Left renal pelvis (tissue), 4 donors: ENCODE results near the gene SPON1. TPM values are rescaled to one million over a fixed set of nuclear protein-coding genes. Genes with fewer than 3 reads are reported as not detected.
A peak's percentile ranks its signal among the peaks of the same experiment; 100 is the strongest.
"Not testable (repeated sequence)": the region's sequence is repeated elsewhere in the genome, so short reads cannot be mapped to it uniquely, and the experiment has no call there.

ENCODE experiments used
- DNase-seq, 4 donors: peaks; one replicate each; pipeline ENCODE4 v3.0.0-alpha.2; 2013; ENCODE audit warnings: low read depth in 4 of 4, low spot score in 3 of 4
- polyA plus RNA-seq, 4 donors: library from polyadenylated mRNA; unstranded; fragments of 120-200 nt; gene quantifications; one replicate each; pipeline ENCODE4 v1.2.1, GENCODE V29; 2013; ENCODE audit not compliant: insufficient read length in 4 of 4

Gene SPON1
- polyA plus RNA-seq: 100 to 1,000 TPM in 1 of 4 donors, 10 to 100 TPM in 3; 45.0 to 101 (median 70.6) TPM

GRCh38 chr11:13962562-13963168 lies at the start of gene SPON1:
SPON1 (plus strand) TSS chr11:13962723; CDS start chr11:13962905, 182 bp downstream.
- peak in 3 of 4 donors; percentile 41 to 65 (median 60) for DNase-seq

- no peak for DNase-seq
Measured at GRCh38 chr11:13917264-13917663, 45.3 kb upstream of the SPON1 start.

DNA sequence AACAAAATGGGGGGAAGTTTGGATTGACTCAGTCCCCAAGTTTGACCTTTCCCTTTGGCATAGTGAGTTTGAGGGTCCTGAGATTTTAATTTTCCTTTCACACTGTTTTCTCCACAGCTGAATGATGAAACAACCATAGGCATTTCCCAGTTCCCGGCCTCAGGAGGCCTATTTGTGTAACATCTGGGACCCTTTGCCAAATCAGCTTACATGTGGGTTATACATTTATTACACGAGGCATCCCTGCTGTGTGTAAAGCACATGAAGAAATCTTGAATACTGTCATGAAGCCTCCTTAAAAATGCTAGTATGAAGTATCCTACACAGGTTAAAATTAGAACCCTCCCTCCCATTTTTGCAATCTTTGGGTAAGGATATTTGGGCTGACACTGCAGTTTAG lies 44.6 kb upstream of the SPON1 start:
- DNase-seq: no peak

GRCh38 chr11:13920756-13921155 lies 41.8 kb upstream of the SPON1 start:
- DNase-seq: no peak

DNA sequence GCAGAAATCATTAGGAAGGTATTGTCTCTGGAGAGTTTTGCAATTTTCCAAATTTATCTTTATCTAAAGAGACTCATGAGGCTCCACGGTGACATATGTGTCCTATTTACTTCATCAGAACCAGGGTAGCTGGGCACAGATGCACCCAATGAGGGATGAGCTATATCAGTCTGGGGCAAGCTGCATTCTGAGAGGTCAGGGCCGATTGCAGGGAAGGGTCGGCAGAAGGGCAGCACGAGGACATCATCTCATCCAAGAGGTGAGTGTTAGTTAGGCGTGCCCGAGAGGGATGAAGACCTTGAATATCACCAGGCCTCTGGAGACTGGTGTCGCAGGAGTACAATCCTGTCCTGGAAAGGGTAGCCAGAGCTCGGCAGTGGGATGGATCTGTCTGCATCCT lies 41.0 kb upstream of the SPON1 start:
- no peak for DNase-seq

- DNase-seq: no peak
Measured at GRCh38 chr11:13923182-13923581, 39.3 kb upstream of the SPON1 start.

GRCh38 chr11:13923716-13924650 lies 38.5 kb upstream of the SPON1 start:
- no peak for DNase-seq

DNA sequence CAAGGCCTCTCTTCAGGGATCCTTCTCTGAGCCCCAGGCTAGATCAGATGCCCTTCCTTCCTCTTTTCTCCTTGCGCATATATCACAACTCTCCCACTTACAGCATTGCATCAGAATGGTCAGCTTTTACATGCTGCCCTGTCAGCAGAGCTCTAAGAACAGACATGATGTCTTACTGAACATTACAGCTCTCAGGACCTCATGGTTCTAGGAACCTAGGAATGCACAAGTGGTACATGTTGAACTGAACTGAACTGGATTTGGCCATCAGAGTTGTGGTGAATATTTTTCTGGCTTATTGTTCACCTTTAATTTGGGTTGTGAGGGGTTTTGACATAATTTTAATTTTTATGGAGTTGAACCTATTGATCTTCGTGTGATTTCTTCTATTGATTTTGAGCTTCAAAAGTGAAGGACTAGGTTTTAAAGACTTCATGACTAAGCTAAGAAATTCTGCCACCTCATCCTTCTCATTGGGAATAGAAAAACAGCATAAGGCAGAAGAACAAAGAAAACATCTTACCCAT lies 37.7 kb upstream of the SPON1 start:
- DNase-seq: no peak

DNA sequence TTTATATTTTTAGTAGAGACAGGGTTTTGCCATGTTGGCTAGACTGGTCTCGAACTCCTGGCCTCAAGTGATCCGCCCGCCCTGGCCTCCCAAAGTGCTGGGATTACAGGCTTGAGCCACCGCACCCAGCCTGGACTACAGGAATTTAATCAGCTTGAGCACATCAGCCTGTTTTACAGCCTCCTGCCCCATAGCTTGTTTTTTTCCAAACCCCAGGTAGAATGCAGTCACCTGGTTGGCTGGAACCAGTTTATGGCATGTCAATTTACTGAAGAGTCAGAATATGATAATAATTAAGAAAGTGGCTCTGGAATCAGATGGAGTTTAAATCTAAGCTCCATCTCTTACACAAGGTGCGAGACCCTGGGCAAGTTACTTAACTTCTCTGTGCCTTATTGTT lies 36.2 kb upstream of the SPON1 start:
- not testable (repeated sequence) for DNase-seq

DNA sequence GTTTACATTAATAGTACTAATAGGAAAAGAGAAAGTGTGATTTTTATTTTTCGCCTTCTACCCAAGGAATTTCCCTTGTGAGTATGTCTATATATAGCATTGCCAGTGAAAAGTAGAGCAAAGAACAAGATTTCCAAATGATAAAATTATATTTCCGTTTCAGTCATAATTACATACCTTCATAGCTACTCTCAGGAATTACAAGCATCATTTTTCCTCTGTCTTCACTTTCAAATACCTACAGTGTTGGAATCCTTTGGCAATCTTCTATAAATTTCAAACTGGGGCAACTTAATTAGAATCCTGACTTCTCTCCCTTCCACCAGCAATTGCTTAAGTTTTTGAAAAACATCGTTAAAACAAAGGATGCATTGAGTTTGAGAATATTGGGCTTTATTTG lies 35.5 kb upstream of the SPON1 start:
- no peak for DNase-seq

DNA sequence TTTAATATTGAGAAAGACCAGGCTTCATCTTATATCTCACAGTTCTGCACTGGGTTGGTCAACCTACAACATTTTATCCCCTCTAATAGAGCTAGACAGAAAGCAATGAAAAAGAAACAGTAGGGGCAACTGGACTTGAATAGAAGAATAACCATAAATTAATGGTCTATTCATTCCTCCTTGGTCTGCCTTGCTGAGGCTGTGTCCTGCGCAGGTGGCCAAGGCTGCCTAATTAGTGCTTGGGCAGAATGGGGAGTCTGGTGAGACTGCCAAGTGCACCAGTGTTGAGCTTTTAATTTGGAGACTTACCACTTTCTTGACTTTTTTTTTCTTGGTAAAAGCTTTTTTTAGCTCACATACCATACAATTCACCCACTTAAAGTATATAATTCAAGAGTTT lies 35.0 kb upstream of the SPON1 start:
- no peak for DNase-seq

- peak in 1 of 4 donors; percentile 37 for DNase-seq
Measured at GRCh38 chr11:13928566-13929251, 33.8 kb upstream of the SPON1 start.

DNA sequence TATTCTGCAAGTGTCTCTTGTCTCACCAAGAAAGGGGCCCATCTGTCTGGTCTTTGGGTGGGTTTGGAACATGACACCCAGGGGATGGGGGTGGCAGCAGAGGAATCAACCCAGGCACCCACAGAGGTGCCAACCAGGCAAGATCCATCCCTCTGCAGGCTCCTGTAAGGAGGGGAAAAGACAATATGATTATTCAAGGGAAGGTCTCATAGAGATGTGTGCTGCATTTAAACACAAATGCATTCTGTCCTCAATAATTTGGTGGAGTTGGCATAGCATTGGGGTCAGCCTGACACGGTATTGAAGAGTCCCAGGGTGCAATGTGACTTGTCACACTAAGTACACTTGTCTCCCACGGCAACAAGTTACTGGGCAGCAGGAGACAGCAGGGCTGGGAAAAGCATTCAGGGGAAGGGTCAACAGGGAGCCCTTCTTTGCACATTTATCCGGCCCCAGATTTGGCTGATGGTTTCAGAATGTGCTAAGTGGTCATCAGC lies 33.1 kb upstream of the SPON1 start:
- no peak for DNase-seq

DNA sequence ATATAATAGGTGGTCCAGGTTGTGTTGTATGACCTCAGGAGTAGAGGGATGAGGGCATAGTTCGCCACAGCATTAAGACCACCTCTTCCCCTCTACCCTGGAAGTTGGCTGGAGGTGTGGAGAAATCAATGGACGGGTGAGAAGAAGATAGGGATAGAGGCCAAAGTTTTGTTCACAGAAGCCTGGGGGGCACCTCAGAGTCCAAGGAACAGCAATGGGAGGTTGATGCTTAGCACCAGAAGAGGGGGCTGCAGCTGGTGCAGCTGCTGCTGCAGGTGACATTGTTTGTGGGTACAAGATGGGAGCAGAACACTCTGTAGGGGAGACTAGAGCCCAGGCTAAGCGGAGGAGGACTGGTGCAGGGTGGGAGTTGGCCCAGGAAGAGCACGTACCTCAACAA lies 31.2 kb upstream of the SPON1 start:
- DNase-seq: no peak

DNA sequence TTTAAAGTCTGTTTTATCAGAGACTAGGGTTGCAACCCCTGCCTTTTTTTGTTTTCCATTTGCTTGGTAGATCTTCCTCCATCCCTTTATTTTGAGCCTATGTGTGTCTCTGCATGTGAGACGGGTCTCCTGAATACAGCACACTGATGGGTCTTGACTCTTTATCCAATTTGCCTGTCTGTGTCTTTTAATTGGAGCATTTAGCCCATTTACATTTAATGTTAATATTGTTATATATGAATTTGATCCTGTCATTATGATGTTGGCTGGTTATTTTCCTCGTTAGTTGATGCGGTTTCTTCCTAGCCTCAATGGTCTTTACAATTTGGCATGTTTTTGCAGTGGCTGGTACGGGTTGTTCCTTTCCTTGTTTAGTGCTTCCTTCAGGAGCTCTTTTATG lies 25.4 kb upstream of the SPON1 start:
- DNase-seq: not testable (repeated sequence)

DNA sequence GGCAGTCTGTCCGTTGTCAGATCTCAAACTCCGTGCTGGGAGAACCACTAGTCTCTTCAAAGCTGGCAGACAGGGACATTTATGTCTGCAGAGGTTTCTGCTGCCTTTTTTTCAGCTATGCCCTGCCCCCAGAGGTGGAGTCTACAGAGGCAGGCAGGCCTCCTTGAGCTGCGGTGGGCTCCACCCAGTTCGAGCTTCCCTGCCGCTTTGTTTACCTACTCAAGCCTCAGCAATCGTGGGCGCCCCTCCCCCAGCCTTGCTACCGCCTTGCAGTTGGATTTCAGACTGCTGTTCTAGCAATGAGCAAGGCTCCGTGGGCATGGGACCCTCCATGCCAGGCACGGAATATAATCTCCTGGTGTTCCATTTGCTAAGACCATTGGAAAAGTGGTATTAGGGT lies 23.7 kb upstream of the SPON1 start:
- not testable (repeated sequence) for DNase-seq

DNA sequence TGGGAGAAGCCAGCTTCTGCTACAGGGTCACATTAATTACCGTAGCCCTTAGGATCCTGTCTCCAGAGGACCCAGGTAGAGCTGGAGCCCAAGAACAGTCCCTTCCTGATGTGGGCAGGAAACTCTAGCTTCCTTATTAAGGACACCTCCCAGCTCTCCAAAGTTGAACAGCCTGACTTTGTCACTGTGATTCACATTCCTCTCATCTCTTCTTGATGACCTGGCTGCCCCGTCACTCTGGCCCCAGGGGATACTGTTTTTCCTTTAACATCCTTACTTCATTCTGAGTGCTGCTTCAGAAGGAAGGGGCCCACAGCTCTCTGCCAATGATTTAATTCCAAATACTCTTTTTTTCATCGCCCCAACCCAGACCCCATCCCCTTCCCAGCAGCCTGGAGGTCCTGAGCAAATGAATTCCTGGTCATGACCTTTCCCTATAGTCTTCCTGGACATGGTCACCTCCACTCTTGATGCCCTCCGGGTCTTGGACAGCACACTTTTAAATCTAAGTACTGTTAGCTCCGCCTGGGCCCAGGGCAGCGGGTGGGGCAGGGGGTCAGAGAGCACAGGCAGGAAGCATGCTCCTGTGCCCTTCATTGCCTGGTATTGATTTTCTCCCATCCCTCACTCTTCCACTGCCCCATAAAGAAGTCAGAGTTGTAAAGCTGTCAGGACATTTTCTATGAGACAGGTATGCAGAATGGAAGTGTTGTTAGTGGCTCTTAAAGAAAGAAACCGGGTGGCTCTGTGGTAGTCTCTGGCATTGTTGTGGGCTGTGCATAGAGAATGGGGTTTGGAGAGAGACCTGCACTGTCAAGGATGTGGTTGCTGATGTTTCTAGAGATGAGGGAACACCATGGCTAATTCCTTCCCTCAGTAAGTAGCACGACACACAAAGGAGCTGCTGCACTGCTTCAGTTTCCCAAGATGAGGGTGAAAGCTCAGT lies 22.3 kb upstream of the SPON1 start:
- no peak for DNase-seq

DNA sequence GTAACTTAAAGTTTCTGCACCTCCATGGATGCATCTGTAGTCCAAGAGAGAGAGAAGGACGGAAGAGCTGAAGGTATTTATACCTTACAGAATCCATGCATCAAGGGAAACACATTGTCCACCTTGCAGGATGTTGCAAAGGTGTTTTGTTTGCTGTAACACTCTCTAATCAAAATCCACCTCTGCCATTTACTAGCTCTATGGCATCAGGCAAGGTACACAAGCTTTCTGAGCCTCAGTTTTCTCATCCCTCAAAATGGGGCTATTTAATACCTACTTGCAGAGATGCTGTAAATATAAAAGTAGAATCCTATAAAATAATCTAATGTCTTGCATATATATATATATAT lies 21.6 kb upstream of the SPON1 start:
- DNase-seq: no peak

GRCh38 chr11:13941775-13942174 lies 20.7 kb upstream of the SPON1 start:
- DNase-seq: no peak

DNA sequence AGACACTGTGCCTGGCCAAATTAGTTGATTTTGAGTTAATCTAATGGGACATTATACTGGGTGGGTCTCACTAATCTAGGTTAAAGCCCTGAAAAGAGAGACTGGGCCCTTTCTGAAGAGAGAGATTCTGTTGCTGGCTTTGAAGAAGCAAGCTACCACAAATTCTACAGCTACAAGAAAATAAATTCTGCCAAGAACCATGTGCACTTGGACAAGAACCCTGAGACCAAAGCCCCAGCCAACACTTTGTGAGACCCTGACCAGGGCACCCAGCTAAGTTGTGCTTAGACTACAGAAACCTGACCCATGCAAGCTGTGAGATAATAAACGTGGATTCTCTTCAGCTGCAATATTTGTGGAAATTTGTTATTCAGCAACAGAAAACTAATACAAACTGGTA lies 20.1 kb upstream of the SPON1 start:
- DNase-seq: no peak
